HG02852 (cell line): ENCODE results near the gene TESK1.

Experiments
- ATAC-seq: cut with Tn5 transposase; IDR thresholded peaks from one replicate; pipeline ENCODE4 v1.9.1; 2021; ENCODE audit warnings: mild to moderate bottlenecking, moderate library complexity; ENCODE audit not compliant: unreplicated experiment

TESK1 gene

GRCh38 chr9:35604578-35605350, at the start of gene TESK1:
TSS of gene TESK1 (plus strand) at chr9:35605262. CDS start at chr9:35605620, 358 bp downstream.
- ATAC-seq: peak; percentile 47

- ATAC-seq: no peak
Measured at GRCh38 chr9:35555881-35556280, 49.2 kb upstream of the TESK1 start.

GRCh38 chr9:35556776-35557175, 48.3 kb upstream of the TESK1 start:
- ATAC-seq: no peak

- no peak for ATAC-seq
Measured at GRCh38 chr9:35557320-35557719, 47.7 kb upstream of the TESK1 start.

GRCh38 chr9:35558185-35558584, 46.9 kb upstream of the TESK1 start:
- ATAC-seq: no peak

- ATAC-seq: no peak
Measured at GRCh38 chr9:35559792-35560530, 45.1 kb upstream of the TESK1 start.

GRCh38 chr9:35560625-35561337, 44.3 kb upstream of the TESK1 start:
- ATAC-seq: no peak

- no peak for ATAC-seq
Measured at GRCh38 chr9:35561468-35562261, 43.4 kb upstream of the TESK1 start.

GRCh38 chr9:35562895-35563780, 41.9 kb upstream of the TESK1 start:
- ATAC-seq: no peak

- ATAC-seq: no peak
Measured at GRCh38 chr9:35563791-35564197, 41.3 kb upstream of the TESK1 start.

- ATAC-seq: no peak
Measured at GRCh38 chr9:35564658-35565061, 40.4 kb upstream of the TESK1 start.

GRCh38 chr9:35566417-35566816, 38.6 kb upstream of the TESK1 start:
- ATAC-seq: no peak

GRCh38 chr9:35568196-35568595, 36.9 kb upstream of the TESK1 start:
- no peak for ATAC-seq

- peak; percentile 65 for ATAC-seq
Measured at GRCh38 chr9:35569206-35569605, 35.9 kb upstream of the TESK1 start.

GRCh38 chr9:35570709-35571504, 34.2 kb upstream of the TESK1 start:
- no peak for ATAC-seq

GRCh38 chr9:35574578-35575122, 30.4 kb upstream of the TESK1 start:
- no peak for ATAC-seq

GRCh38 chr9:35575478-35575877, 29.6 kb upstream of the TESK1 start:
- no peak for ATAC-seq

- ATAC-seq: no peak
Measured at GRCh38 chr9:35577486-35577885, 27.6 kb upstream of the TESK1 start.

GRCh38 chr9:35579130-35579529, 25.9 kb upstream of the TESK1 start:
- ATAC-seq: no peak
